MM.1S (cell line): ENCODE results near the gene BCAS3.

Source experiments
- DNase-seq: peaks from one replicate; pipeline ENCODE4 v3.0.0-alpha.2; 2015
- H2AFZ ChIP-seq: fragments of 300-600 bp; sonication (generic); 2 replicates; pipeline ENCODE4 v1.6.0; 2016; ENCODE audit warnings: antibody characterized with exemption, low read length
- H3F3A ChIP-seq: fragments of 300-600 bp; sonication (generic); 2 replicates; pipeline ENCODE4 v1.6.1; 2016; ENCODE audit warnings: mild to moderate bottlenecking, antibody characterized with exemption, low read length, moderate library complexity, mixed read lengths; ENCODE audit not compliant: insufficient read depth
- H3K27ac ChIP-seq: fragments of 300-600 bp; sonication (generic); 2 replicates; pipeline ENCODE4 v1.5.1; 2016; ENCODE audit warnings: mild to moderate bottlenecking, low read length
- H3K27me3 ChIP-seq: fragments of 300-600 bp; sonication (generic); replicated peaks from 2 replicates; pipeline ENCODE4 v1.6.0; 2016; ENCODE audit warnings: low read length; ENCODE audit not compliant: insufficient read depth
- H3K36me3 ChIP-seq: fragments of 300-600 bp; sonication (generic); replicated peaks from 2 replicates; pipeline ENCODE4 v1.6.1; 2016; ENCODE audit warnings: mild to moderate bottlenecking, low read length, mixed read lengths; ENCODE audit not compliant: insufficient read depth
- H3K4me1 ChIP-seq: fragments of 300-600 bp; sonication (generic); 2 replicates; pipeline ENCODE4 v1.6.1; 2016; ENCODE audit warnings: low read length, mixed read lengths
- H3K4me2 ChIP-seq: fragments of 300-600 bp; sonication (generic); 2 replicates; pipeline ENCODE4 v1.6.0; 2016; ENCODE audit warnings: low read depth, low read length
- H3K4me3 ChIP-seq: fragments of 300-600 bp; sonication (generic); 2 replicates; pipeline ENCODE4 v1.5.1; 2016; ENCODE audit warnings: low read length, mixed read lengths
- H3K79me2 ChIP-seq: fragments of 300-600 bp; sonication (generic); 2 replicates; pipeline ENCODE4 v1.6.1; 2016; ENCODE audit warnings: mixed run types, low read length, mixed read lengths
- H3K9ac ChIP-seq: fragments of 300-600 bp; sonication (generic); 2 replicates; pipeline ENCODE4 v1.6.1; 2016; ENCODE audit warnings: low read length, mixed read lengths
- H3K9me2 ChIP-seq: fragments of 300-600 bp; sonication (generic); replicated peaks from 2 replicates; pipeline ENCODE4 v1.6.1; 2016; ENCODE audit warnings: mild to moderate bottlenecking, low read length, mixed read lengths; ENCODE audit not compliant: insufficient read depth
- H3K9me3 ChIP-seq: fragments of 300-600 bp; sonication (generic); replicated peaks from 2 replicates; pipeline ENCODE4 v1.6.1; 2016; ENCODE audit warnings: mild to moderate bottlenecking, low read length, mixed read lengths; ENCODE audit not compliant: insufficient read depth
- H4K20me1 ChIP-seq: fragments of 300-600 bp; sonication (generic); 2 replicates; pipeline ENCODE4 v1.6.1; 2016; ENCODE audit warnings: mild to moderate bottlenecking, low read length, moderate library complexity, mixed read lengths; ENCODE audit not compliant: insufficient read depth
- CTCF ChIP-seq: fragments of 300-600 bp; sonication (generic); IDR thresholded peaks from 2 replicates; pipeline ENCODE4 v1.5.1; 2016; ENCODE audit warnings: antibody characterized with exemption, low read length, mixed read lengths
- EZH2 ChIP-seq: fragments of 300-600 bp; sonication (generic); optimal IDR thresholded peaks from 2 replicates; pipeline ENCODE3; 2017; ENCODE audit warnings: low read depth, mild to moderate bottlenecking, antibody characterized with exemption, low read length, mixed read lengths
- EZH2phosphoT487 ChIP-seq: fragments of 300-600 bp; sonication (generic); IDR thresholded peaks from 2 replicates; pipeline ENCODE4 v1.6.1; 2018; ENCODE audit warnings: antibody characterized with exemption, low read length

Gene BCAS3

GRCh38 chr17:61206922-61207321 is 529.3 kb downstream of the BCAS3 start:
- no peaks in the 10 kb centered on the region for H3K9me2 ChIP-seq
- no peaks in the 10 kb centered on the region for H3K9me3 ChIP-seq
- H3K36me3 ChIP-seq = no peaks in the 10 kb centered on the region
- H2AFZ ChIP-seq = no peak overlapping the region
- H3K79me2 ChIP-seq = no peaks in the 10 kb centered on the region
- no peak overlapping the region for H3K4me3 ChIP-seq
- H3K27me3 ChIP-seq = no peaks in the 10 kb centered on the region
- H3K9ac ChIP-seq = no peak overlapping the region
- TF ChIP-seq CTCF (no peak), EZH2phosphoT487 (no peak), EZH2 (no peak)
- no peaks in the 10 kb centered on the region for H3F3A ChIP-seq
- no peak overlapping the region for H3K4me2 ChIP-seq
- H3K27ac ChIP-seq = no peak overlapping the region
- no peaks in the 10 kb centered on the region for H4K20me1 ChIP-seq
- DNase-seq = no peak
- no peaks in the 10 kb centered on the region for H3K4me1 ChIP-seq

GRCh38 chr17:61208301-61209105 is 530.9 kb downstream of the BCAS3 start:
- no peak for DNase-seq
- Histone ChIP-seq H3K9me3 (no peaks in the 10 kb centered on the region), H3K9ac (no peak overlapping the region), H3F3A (no peaks in the 10 kb centered on the region), H2AFZ (no peak overlapping the region), H3K9me2 (no peaks in the 10 kb centered on the region), H3K27ac (no peak overlapping the region), H3K4me2 (no peak overlapping the region), H4K20me1 (no peaks in the 10 kb centered on the region), H3K4me3 (no peak overlapping the region), H3K27me3 (no peaks in the 10 kb centered on the region), H3K36me3 (no peaks in the 10 kb centered on the region), H3K4me1 (no peaks in the 10 kb centered on the region), H3K79me2 (no peaks in the 10 kb centered on the region)
- TF ChIP-seq EZH2phosphoT487 = no peak
- no peak for TF ChIP-seq CTCF
- no peak for TF ChIP-seq EZH2

DNA sequence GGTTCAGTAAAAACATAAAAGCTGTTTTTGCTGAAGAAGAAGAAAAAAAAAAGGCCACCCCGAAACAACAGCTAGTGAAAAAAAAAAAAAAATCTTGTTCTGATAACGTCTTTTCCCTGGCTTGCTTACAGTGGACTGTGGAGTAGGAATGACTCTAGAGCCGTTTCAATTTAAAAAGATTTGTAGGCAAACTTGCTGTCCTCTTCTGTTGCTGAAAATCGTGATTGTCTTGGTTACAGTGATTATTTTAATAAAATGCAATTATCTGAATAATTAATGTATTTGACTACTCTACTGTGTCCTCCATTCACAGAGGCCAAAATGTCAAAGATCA is 531.4 kb downstream of the BCAS3 start:
- Histone ChIP-seq H3K9ac (no peak overlapping the region), H3K79me2 (no peaks in the 10 kb centered on the region), H3K36me3 (no peaks in the 10 kb centered on the region), H3K27ac (no peak overlapping the region), H3F3A (no peaks in the 10 kb centered on the region), H2AFZ (no peak overlapping the region), H3K9me3 (no peaks in the 10 kb centered on the region), H3K4me2 (no peak overlapping the region), H3K4me1 (no peaks in the 10 kb centered on the region), H3K27me3 (no peaks in the 10 kb centered on the region), H4K20me1 (no peaks in the 10 kb centered on the region), H3K9me2 (no peaks in the 10 kb centered on the region), H3K4me3 (no peak overlapping the region)
- no peak for DNase-seq
- TF ChIP-seq EZH2 (no peak), CTCF (no peak), EZH2phosphoT487 (no peak)
